ENCODE results near the gene KCND2.

The KCND2 gene

DNA sequence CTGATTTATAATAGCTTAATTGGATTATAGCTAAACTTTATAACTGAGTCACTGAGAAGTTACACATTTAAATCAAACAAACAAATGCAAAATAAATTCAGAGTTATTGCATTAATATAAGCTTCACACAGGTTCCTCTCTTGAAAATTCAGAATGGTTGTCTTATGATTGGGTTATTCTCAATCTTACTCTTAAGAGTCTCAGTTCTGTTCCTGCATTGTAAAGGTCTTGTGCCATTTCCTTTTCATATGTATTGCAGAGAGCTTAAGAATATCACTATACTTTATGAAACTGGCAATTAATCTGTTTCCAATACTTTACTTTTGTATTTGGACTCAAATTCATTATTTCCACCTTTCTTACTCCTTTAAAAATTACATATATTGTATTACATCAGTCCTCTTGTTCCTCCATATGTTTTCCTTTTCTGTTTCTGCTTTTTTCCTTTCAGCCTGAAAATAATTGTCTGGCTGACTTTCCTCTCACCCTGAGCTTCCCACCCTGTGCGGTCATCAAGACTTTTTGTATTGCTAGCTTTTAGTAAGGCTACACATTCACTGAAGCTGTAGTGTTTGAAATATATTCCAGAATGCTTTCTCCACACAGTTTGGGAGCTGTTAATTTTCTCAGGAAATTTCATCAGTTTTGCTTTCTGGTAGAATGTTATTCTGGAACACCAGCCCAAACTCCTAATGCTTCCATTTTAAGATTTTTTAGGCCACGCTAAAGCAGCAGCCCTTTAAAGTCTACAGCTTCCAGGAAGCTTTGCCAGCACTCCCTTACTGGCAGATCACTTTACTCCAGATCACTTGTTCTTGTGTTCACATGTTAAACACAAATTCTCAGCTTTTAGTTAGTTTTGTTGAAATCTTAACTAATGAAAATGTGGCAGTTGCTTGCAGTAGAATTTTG is 139.4 kb downstream of the KCND2 start:
- no peak for DNase-seq

DNA sequence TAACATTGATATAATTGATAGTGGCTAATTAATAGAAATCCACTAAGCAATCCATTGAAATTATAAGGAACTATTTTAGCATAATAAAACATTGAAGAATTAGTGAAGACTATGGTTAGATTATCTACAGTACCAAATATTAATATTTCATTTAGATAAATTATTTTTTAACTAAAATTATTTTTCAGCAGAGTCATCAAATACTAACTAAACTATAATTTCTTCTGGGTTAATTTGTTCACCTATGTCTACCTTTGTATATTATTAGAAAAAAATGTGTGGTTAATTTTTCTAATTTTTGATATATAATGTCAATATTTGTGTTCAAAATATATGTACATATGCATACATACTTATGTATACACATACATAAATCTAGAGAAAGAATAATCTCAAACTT is 140.2 kb downstream of the KCND2 start:
- DNase-seq: no peak

GRCh38 chr7:120417244-120417979 is 144.4 kb downstream of the KCND2 start:
- DNase-seq: no peak

DNA sequence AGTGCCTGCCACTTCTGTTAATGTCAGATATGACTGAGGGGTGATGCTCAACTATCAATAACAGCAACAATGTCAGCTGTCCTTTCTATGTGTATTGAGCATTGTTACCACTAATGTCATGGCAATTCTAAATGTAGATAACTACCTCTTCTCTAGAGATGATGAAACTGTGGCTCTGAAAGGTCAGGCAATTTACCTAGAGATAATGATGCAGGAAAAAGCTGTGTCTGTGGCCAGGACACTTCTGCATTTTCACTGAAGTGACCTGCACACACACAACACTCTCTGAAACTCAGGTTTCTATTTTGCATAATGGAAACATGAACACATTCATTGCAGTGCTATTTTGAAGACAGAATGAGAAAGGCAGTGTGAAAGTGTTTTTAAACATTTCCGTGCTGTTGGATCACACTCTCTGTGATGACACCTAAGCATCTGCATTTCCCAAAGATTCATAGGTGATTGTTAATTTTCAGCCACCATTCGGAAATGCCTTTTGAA is 148.2 kb downstream of the KCND2 start:
- DNase-seq: no peak

DNA sequence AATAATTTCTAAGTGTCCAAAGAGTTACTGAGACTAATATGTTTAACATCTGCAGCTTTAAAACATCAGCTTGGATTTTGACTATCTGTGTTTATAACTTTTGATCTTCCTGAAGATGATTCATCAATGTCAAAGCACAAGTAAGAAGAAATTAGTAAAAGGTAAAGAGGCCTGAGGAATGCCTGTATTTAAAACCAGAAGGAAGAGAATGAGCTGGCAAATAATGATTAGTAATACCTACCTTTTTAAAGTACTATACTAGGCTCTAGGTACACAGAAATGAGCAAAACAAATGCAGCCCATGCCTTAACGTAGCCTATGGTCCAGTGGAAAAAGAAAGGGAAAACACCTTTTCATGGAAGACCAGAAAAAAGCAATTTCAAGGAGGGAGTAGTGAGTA is 158.0 kb downstream of the KCND2 start:
- no peak for DNase-seq

GRCh38 chr7:120436487-120437060 is 163.6 kb downstream of the KCND2 start:
- no peak for DNase-seq

GRCh38 chr7:120441850-120442249 is 168.9 kb downstream of the KCND2 start:
- DNase-seq: no peak

DNA sequence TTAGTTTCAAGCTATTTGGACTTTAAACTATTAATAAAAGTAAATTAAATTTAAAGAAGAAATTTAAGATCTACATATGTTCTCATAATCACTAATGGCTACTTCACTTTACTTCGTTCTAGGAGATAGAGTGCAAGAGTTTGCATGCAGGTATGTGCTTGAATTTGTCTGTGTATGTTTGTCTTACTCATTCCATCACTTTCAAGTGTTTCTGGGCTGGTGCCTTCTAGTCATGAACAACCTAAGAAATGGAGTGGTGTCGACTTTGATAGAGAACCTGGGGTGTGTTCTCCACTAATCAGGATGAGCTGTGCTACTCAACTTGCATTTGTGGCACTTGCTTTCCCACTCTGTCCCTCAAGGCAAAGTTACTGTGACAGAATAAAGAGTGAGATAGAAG is 169.9 kb downstream of the KCND2 start:
- DNase-seq: no peak

- no peak for DNase-seq
Measured at GRCh38 chr7:120444650-120445049, 171.7 kb downstream of the KCND2 start.

GRCh38 chr7:120445276-120445675 is 172.3 kb downstream of the KCND2 start:
- no peak for DNase-seq

DNA sequence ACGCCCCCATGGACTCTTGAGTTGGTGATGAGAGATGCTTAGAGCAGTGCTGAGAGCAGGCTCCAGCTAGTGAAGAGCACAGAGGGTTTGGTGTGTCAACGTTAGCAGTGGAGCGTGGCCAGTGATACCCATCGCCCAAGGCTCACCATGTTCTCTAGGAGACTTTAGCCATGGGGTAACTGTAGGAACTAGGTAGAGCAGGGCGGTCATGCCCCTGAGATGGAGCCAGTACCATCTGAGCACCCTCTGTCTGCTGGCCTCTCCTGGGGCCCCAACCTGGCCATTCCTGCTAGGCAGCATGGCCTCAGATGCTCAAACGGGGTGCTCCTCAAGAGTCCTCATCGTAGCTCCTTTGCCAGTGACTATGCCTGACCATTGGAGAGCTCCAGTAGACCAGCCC is 179.7 kb downstream of the KCND2 start:
- DNase-seq: no peak

DNA sequence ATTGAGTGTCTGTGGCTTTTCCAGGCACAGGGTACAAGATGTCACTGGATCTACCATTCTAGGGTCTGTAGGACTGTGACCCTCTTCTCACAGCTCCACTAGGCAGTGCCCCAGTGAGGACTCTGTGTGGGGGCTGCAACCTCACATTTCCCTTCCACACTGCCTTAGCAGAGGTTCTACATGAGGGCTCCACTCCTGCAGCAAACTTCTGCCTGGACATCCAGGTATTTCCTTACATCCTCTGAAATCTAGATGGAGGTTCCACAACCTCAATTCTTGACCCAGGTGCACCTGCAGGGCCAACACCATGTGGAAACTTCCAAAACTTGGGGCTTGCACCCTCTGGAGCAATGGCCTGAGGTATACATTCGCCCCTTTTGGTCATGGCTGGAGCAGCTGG is 183.7 kb downstream of the KCND2 start:
- no peak for DNase-seq

- no peak for DNase-seq
Measured at GRCh38 chr7:120460949-120461348, 188.0 kb downstream of the KCND2 start.

GRCh38 chr7:120462991-120463390 is 190.0 kb downstream of the KCND2 start:
- DNase-seq: no peak

GRCh38 chr7:120464104-120464503 is 191.1 kb downstream of the KCND2 start:
- DNase-seq: no peak

- DNase-seq: no peak
Measured at GRCh38 chr7:120467676-120468075, 194.7 kb downstream of the KCND2 start.

DNA sequence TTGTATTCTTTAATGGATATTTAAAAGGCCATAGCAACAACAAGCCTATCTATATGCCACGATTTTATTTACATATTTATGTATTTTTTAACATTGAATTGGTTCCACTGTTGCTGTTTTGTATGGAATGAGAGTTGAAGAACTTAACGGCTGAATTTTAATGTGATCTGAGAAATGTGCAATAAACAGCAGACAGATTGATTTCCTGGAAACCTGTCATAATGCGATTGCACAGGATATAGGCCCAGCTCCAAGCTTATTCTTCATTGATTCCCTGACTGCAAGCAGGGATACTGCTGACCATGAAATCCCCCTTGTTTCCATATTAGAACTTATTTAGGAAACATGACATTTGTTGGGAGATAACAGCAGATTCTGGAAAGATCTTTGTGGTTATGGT is 195.6 kb downstream of the KCND2 start:
- no peak for DNase-seq

DNA sequence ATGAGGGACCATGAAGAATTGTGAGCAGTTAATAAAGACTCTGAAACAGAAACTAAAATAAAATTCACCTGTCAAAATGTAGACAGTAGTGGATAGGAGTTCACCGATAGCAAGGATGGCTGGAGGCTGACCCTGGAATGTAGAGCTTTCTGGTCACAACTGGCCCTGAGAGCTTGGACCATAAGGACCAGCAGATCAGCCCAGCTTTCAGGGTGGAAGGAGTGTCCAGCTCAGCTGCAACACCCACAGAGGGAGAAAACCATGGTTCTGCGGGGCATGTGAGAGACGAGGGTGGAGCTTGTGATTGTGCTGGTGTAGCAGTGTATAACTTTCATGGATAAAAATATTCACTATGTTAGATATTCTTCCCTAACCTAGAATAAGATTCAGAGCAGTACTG is 199.9 kb downstream of the KCND2 start:
- DNase-seq: no peak

DNA sequence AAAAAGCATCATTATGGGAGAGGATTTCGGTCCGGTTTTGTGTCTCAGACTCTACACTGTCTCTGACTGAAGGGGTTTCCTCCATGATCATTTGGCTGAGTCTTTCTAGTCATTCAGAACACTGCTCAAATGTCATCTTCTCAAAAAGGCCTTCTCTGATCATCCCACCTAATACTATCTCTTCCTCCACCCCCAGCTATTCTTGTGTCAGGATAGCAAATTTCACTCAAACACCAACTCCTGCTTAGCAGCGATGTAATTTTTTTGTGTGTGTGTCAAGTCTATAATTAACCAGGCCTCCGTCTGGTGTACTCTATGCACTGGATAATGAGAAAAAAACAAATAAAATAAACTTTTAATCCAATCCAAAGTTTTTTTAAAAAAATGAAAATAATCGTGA is 200.4 kb downstream of the KCND2 start:
- DNase-seq: no peak

GRCh38 chr7:120475994-120476393 is 203.0 kb downstream of the KCND2 start:
- no peak for DNase-seq

GRCh38 chr7:120480472-120480871 is 207.5 kb downstream of the KCND2 start:
- no peak for DNase-seq

DNA sequence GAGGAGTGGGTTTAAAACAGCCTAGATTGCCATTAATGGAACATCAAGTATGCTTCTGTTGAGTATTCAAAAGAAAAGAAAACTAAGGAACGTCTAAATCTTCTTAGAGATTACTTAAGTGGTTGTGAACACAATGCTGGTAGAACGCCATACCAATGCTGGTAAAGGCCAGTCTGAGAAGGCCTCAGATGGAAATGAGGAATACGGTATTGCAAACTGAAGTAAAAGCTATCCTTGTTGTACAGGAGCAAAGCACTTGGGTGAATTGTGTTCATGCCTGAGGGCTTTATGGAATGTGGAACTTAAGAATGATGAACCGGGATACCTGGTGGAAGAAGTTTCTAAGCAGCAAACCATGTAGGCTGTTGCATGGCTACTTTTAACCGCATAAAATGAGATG is 208.0 kb downstream of the KCND2 start:
- no peak for DNase-seq

DNA sequence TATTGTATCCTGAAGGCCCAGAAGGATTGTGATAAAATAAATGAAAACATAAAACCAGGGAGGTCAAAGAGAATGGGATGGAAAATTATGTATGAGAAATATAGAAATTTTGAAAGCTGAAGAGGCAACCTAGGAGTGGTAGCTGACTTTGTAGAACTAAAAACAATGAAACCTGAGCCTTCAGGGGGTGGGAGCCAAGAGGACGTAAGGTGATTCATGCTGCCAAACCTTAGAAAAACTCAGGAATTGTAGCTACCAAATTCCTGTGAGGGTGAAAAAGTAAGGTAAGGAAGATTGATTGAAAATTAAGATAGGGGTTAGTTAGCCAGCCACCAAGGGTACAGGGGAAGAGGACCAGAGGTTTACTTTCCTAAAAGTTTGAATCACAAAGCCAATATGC is 213.2 kb downstream of the KCND2 start:
- no peak for DNase-seq

DNA sequence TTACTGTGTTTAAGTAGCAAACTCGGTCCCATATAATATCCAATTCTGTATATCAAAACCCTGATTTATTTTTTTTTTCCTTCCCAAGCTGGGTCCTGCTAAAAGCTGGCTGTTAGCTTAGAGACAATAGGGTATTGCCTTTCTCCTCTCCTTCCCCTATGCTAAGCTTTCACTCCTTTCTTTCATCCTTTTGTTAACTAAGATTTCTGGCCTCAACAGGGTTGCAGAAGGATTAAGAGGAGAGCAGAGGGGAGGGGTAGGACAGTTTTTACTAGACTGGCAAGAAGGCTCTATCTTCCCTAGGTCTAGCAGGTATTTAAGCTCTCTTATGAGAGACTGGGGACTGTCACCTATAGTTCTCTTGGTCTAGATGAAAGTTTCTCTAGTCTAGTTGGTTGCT is 229.2 kb downstream of the KCND2 start:
- no peak for DNase-seq
